ENCODE measurements around the gene HERC2.
"Not testable (repeated sequence)": the region's sequence is repeated elsewhere in the genome, so short reads cannot be mapped to it uniquely, and the experiment has no call there.

Gene HERC2

GRCh38 chr15:28167042-28167441, 154.9 kb downstream of the HERC2 start:
- Histone ChIP-seq H3K27me3 (ENCODE audit: control insufficient read depth in 5 of 5, insufficient read depth in 4 of 5, low read length in 5 of 5) (no peaks in the 10 kb centered on the region), H3K27ac (ENCODE audit: low read depth, low read length) (no peak overlapping the region), H3K9ac (ENCODE audit: low read length in 5 of 5) (no peak overlapping the region), H3K4me1 (ENCODE audit: control insufficient read depth in 5 of 5, insufficient read depth in 5 of 5, low read length in 5 of 5) (no peaks in the 10 kb centered on the region), H3K4me3 (ENCODE audit: low read depth in 1 of 5, low read length in 5 of 5) (no peak overlapping the region), H3K36me3 (ENCODE audit: control insufficient read depth in 5 of 5, insufficient read depth in 5 of 5, low read length in 5 of 5) (peaks cover 40 to 79% (median 63%) of the 10 kb centered on the region in 5 donors), H3K9me3 (ENCODE audit: control insufficient read depth in 5 of 5, low read length in 5 of 5) (no peaks in the 10 kb centered on the region)

- no peak overlapping the region for H3K9ac ChIP-seq (ENCODE audit: low read length in 5 of 5)
- H3K9me3 ChIP-seq (ENCODE audit: control insufficient read depth in 5 of 5, low read length in 5 of 5) = no peaks in the 10 kb centered on the region
- no peaks in the 10 kb centered on the region for H3K27me3 ChIP-seq (ENCODE audit: control insufficient read depth in 5 of 5, insufficient read depth in 4 of 5, low read length in 5 of 5)
- no peak overlapping the region for H3K27ac ChIP-seq (ENCODE audit: low read depth, low read length)
- H3K4me1 ChIP-seq (ENCODE audit: control insufficient read depth in 5 of 5, insufficient read depth in 5 of 5, low read length in 5 of 5) = no peaks in the 10 kb centered on the region
- H3K36me3 ChIP-seq (ENCODE audit: control insufficient read depth in 5 of 5, insufficient read depth in 5 of 5, low read length in 5 of 5) = peaks cover 33 to 89% (median 70%) of the 10 kb centered on the region in 5 donors
- no peak overlapping the region for H3K4me3 ChIP-seq (ENCODE audit: low read depth in 1 of 5, low read length in 5 of 5)
Observed at GRCh38 chr15:28165791-28166190, 156.2 kb downstream of the HERC2 start.

- Histone ChIP-seq H3K36me3 (ENCODE audit: control insufficient read depth in 5 of 5, insufficient read depth in 5 of 5, low read length in 5 of 5) (peaks cover 33 to 94% (median 73%) of the 10 kb centered on the region in 5 donors), H3K27ac (ENCODE audit: low read depth, low read length) (no peak overlapping the region), H3K4me3 (ENCODE audit: low read depth in 1 of 5, low read length in 5 of 5) (no peak overlapping the region)
Observed at GRCh38 chr15:28164876-28165275, 157.1 kb downstream of the HERC2 start.

GRCh38 chr15:28154283-28154682, 167.7 kb downstream of the HERC2 start:
- H3K9ac ChIP-seq (ENCODE audit: low read length in 5 of 5) = no peak overlapping the region
- H3K27me3 ChIP-seq (ENCODE audit: control insufficient read depth in 5 of 5, insufficient read depth in 4 of 5, low read length in 5 of 5) = no peaks in the 10 kb centered on the region
- no peak overlapping the region for H3K4me3 ChIP-seq (ENCODE audit: low read depth in 1 of 5, low read length in 5 of 5)
- no peak overlapping the region for H3K27ac ChIP-seq (ENCODE audit: low read depth, low read length)
- peaks cover 0 to 3% (median 0%) of the 10 kb centered on the region in 5 donors for H3K9me3 ChIP-seq (ENCODE audit: control insufficient read depth in 5 of 5, low read length in 5 of 5)
- H3K36me3 ChIP-seq (ENCODE audit: control insufficient read depth in 5 of 5, insufficient read depth in 5 of 5, low read length in 5 of 5) = peaks cover 0 to 26% (median 4%) of the 10 kb centered on the region in 5 donors
- H3K4me1 ChIP-seq (ENCODE audit: control insufficient read depth in 5 of 5, insufficient read depth in 5 of 5, low read length in 5 of 5) = no peaks in the 10 kb centered on the region

More at GRCh38 chr15:28164876-28165275, 157.1 kb downstream of the HERC2 start:
- Histone ChIP-seq H3K4me1 (ENCODE audit: control insufficient read depth in 5 of 5, insufficient read depth in 5 of 5, low read length in 5 of 5) (no peaks in the 10 kb centered on the region), H3K9me3 (ENCODE audit: control insufficient read depth in 5 of 5, low read length in 5 of 5) (no peaks in the 10 kb centered on the region), H3K9ac (ENCODE audit: low read length in 5 of 5) (no peak overlapping the region), H3K27me3 (ENCODE audit: control insufficient read depth in 5 of 5, insufficient read depth in 4 of 5, low read length in 5 of 5) (no peaks in the 10 kb centered on the region)

GRCh38 chr15:28153492-28154119, 168.4 kb downstream of the HERC2 start:
- Histone ChIP-seq H3K9me3 (ENCODE audit: control insufficient read depth in 5 of 5, low read length in 5 of 5) (peaks cover 0 to 8% (median 1%) of the 10 kb centered on the region in 5 donors), H3K36me3 (ENCODE audit: control insufficient read depth in 5 of 5, insufficient read depth in 5 of 5, low read length in 5 of 5) (peaks cover 0 to 26% (median 4%) of the 10 kb centered on the region in 5 donors), H3K9ac (ENCODE audit: low read length in 5 of 5) (no peak overlapping the region), H3K4me1 (ENCODE audit: control insufficient read depth in 5 of 5, insufficient read depth in 5 of 5, low read length in 5 of 5) (no peaks in the 10 kb centered on the region), H3K27ac (ENCODE audit: low read depth, low read length) (no peak overlapping the region), H3K4me3 (ENCODE audit: low read depth in 1 of 5, low read length in 5 of 5) (no peak overlapping the region), H3K27me3 (ENCODE audit: control insufficient read depth in 5 of 5, insufficient read depth in 4 of 5, low read length in 5 of 5) (no peaks in the 10 kb centered on the region)

- H3K4me1 ChIP-seq (ENCODE audit: control insufficient read depth in 5 of 5, insufficient read depth in 5 of 5, low read length in 5 of 5); H3K9me3 ChIP-seq (ENCODE audit: control insufficient read depth in 5 of 5, low read length in 5 of 5); H3K4me3 ChIP-seq (ENCODE audit: low read depth in 1 of 5, low read length in 5 of 5); H3K27ac ChIP-seq (ENCODE audit: low read depth, low read length); H3K27me3 ChIP-seq (ENCODE audit: control insufficient read depth in 5 of 5, insufficient read depth in 4 of 5, low read length in 5 of 5); H3K9ac ChIP-seq (ENCODE audit: low read length in 5 of 5): not testable (repeated sequence)
- H3K36me3 ChIP-seq (ENCODE audit: control insufficient read depth in 5 of 5, insufficient read depth in 5 of 5, low read length in 5 of 5) = peaks cover 0 to 26% (median 4%) of the 10 kb centered on the region in 5 donors
Observed at GRCh38 chr15:28152538-28152923, 169.4 kb downstream of the HERC2 start.

- not testable (repeated sequence) for H3K9ac ChIP-seq (ENCODE audit: low read length in 5 of 5); H3K27ac ChIP-seq (ENCODE audit: low read depth, low read length); H3K4me3 ChIP-seq (ENCODE audit: low read depth in 1 of 5, low read length in 5 of 5); H3K4me1 ChIP-seq (ENCODE audit: control insufficient read depth in 5 of 5, insufficient read depth in 5 of 5, low read length in 5 of 5); H3K9me3 ChIP-seq (ENCODE audit: control insufficient read depth in 5 of 5, low read length in 5 of 5); H3K27me3 ChIP-seq (ENCODE audit: control insufficient read depth in 5 of 5, insufficient read depth in 4 of 5, low read length in 5 of 5)
- peaks cover 0 to 26% (median 4%) of the 10 kb centered on the region in 5 donors for H3K36me3 ChIP-seq (ENCODE audit: control insufficient read depth in 5 of 5, insufficient read depth in 5 of 5, low read length in 5 of 5)
Observed at GRCh38 chr15:28151864-28152537, 170.0 kb downstream of the HERC2 start.

- H3K27ac ChIP-seq (ENCODE audit: low read depth, low read length) = no peak overlapping the region
- H3K36me3 ChIP-seq (ENCODE audit: control insufficient read depth in 5 of 5, insufficient read depth in 5 of 5, low read length in 5 of 5) = peaks cover 4 to 51% (median 34%) of the 10 kb centered on the region in 5 donors
- peaks cover 0 to 9% (median 2%) of the 10 kb centered on the region in 5 donors for H3K9me3 ChIP-seq (ENCODE audit: control insufficient read depth in 5 of 5, low read length in 5 of 5)
- no peaks in the 10 kb centered on the region for H3K27me3 ChIP-seq (ENCODE audit: control insufficient read depth in 5 of 5, insufficient read depth in 4 of 5, low read length in 5 of 5)
- H3K4me1 ChIP-seq (ENCODE audit: control insufficient read depth in 5 of 5, insufficient read depth in 5 of 5, low read length in 5 of 5) = no peaks in the 10 kb centered on the region
- no peak overlapping the region for H3K4me3 ChIP-seq (ENCODE audit: low read depth in 1 of 5, low read length in 5 of 5)
- H3K9ac ChIP-seq (ENCODE audit: low read length in 5 of 5) = no peak overlapping the region
Observed at GRCh38 chr15:28147801-28148200, 174.2 kb downstream of the HERC2 start.

- H3K9ac ChIP-seq (ENCODE audit: low read length in 5 of 5); H3K9me3 ChIP-seq (ENCODE audit: control insufficient read depth in 5 of 5, low read length in 5 of 5); H3K4me3 ChIP-seq (ENCODE audit: low read depth in 1 of 5, low read length in 5 of 5); H3K27me3 ChIP-seq (ENCODE audit: control insufficient read depth in 5 of 5, insufficient read depth in 4 of 5, low read length in 5 of 5); H3K4me1 ChIP-seq (ENCODE audit: control insufficient read depth in 5 of 5, insufficient read depth in 5 of 5, low read length in 5 of 5); H3K27ac ChIP-seq (ENCODE audit: low read depth, low read length): not testable (repeated sequence)
- peaks cover 6 to 53% (median 49%) of the 10 kb centered on the region in 5 donors for H3K36me3 ChIP-seq (ENCODE audit: control insufficient read depth in 5 of 5, insufficient read depth in 5 of 5, low read length in 5 of 5)
Observed at GRCh38 chr15:28145419-28145818, 176.6 kb downstream of the HERC2 start.

- H3K9ac ChIP-seq (ENCODE audit: low read length in 5 of 5) = no peak overlapping the region
Observed at GRCh38 chr15:28140062-28140461, 181.9 kb downstream of the HERC2 start.

More at GRCh38 chr15:28140062-28140461, 181.9 kb downstream of the HERC2 start:
- H3K36me3 ChIP-seq (ENCODE audit: control insufficient read depth in 5 of 5, insufficient read depth in 5 of 5, low read length in 5 of 5) = peaks cover 16 to 60% (median 49%) of the 10 kb centered on the region in 5 donors
- no peaks in the 10 kb centered on the region for H3K27me3 ChIP-seq (ENCODE audit: control insufficient read depth in 5 of 5, insufficient read depth in 4 of 5, low read length in 5 of 5)
- no peaks in the 10 kb centered on the region for H3K4me1 ChIP-seq (ENCODE audit: control insufficient read depth in 5 of 5, insufficient read depth in 5 of 5, low read length in 5 of 5)
- no peak overlapping the region for H3K4me3 ChIP-seq (ENCODE audit: low read depth in 1 of 5, low read length in 5 of 5)
- H3K27ac ChIP-seq (ENCODE audit: low read depth, low read length) = no peak overlapping the region
- H3K9me3 ChIP-seq (ENCODE audit: control insufficient read depth in 5 of 5, low read length in 5 of 5) = no peaks in the 10 kb centered on the region

Data from subcutaneous abdominal adipose tissue (tissue), 5 donors.